Activated naive CD4-positive, alpha-beta T cell treated with anti-CD3 and anti-CD28 coated beads, Interleukin-2, amount 50 U/mL, for 16 hours (primary cell): ENCODE results near the gene EHBP1L1.
"Not testable (repeated sequence)": the region's sequence is repeated elsewhere in the genome, so short reads cannot be mapped to it uniquely, and the experiment has no call there.

ENCODE experiments used
- DNase-seq: peaks from one replicate; pipeline ENCODE4 v3.0.0-alpha.2; 2020

EHBP1L1 gene

GRCh38 chr11:65562788-65563187 lies 13.1 kb upstream of the EHBP1L1 start:
- no peak for DNase-seq

- DNase-seq = no peak
These were observed 12.3 kb upstream of the EHBP1L1 start for GRCh38 chr11:65563601-65564000.

GRCh38 chr11:65564879-65565559 lies 10.8 kb upstream of the EHBP1L1 start:
- not testable (repeated sequence) for DNase-seq

- no peak for DNase-seq
These were observed 10.0 kb upstream of the EHBP1L1 start for GRCh38 chr11:65565624-65566453.

- DNase-seq = no peak
These were observed 6.5 kb upstream of the EHBP1L1 start for GRCh38 chr11:65569164-65569972.

GRCh38 chr11:65569973-65570918 lies 5.6 kb upstream of the EHBP1L1 start, which contains the start of gene ZNRD2:
TSS of gene ZNRD2 (plus strand) at chr11:65570477. CDS start at chr11:65570492, 15 bp downstream.
- peak; percentile 99 for DNase-seq

GRCh38 chr11:65571420-65571819 lies 4.4 kb upstream of the EHBP1L1 start:
- DNase-seq = no peak

GRCh38 chr11:65571940-65572339 lies 3.9 kb upstream of the EHBP1L1 start:
- DNase-seq = no peak

- DNase-seq = peak; percentile 89
These were observed 3.3 kb upstream of the EHBP1L1 start, which contains the start of gene FAM89B for GRCh38 chr11:65572356-65573051. TSS of gene FAM89B (plus strand) at chr11:65572538. CDS start at chr11:65572670, 132 bp downstream.

- no peak for DNase-seq
These were observed 2.3 kb upstream of the EHBP1L1 start for GRCh38 chr11:65573391-65574079.

GRCh38 chr11:65574109-65574810 lies 1.6 kb upstream of the EHBP1L1 start:
- peak; percentile 78 for DNase-seq

GRCh38 chr11:65574811-65575567 lies 864 bp upstream of the EHBP1L1 start:
- DNase-seq = peak; percentile 43

GRCh38 chr11:65576232-65576866 lies 496 bp downstream of the EHBP1L1 start:
- no peak for DNase-seq

- DNase-seq = no peak
These were observed 1.3 kb downstream of the EHBP1L1 start for GRCh38 chr11:65576867-65577755.

GRCh38 chr11:65577756-65578109 lies 1.9 kb downstream of the EHBP1L1 start:
- no peak for DNase-seq

- no peak for DNase-seq
These were observed 2.3 kb downstream of the EHBP1L1 start for GRCh38 chr11:65578134-65578533.

- DNase-seq = no peak
These were observed 2.8 kb downstream of the EHBP1L1 start for GRCh38 chr11:65578667-65579066.

- DNase-seq = no peak
These were observed 3.4 kb downstream of the EHBP1L1 start for GRCh38 chr11:65579291-65579690.
